ENCODE measurements around the gene GDPD2. TPM values are rescaled to one million over a fixed set of nuclear protein-coding genes. Genes with fewer than 3 reads are reported as not detected.
"Not testable (repeated sequence)": the region's sequence is repeated elsewhere in the genome, so short reads cannot be mapped to it uniquely, and the experiment has no call there.

GDPD2 gene, protein sequence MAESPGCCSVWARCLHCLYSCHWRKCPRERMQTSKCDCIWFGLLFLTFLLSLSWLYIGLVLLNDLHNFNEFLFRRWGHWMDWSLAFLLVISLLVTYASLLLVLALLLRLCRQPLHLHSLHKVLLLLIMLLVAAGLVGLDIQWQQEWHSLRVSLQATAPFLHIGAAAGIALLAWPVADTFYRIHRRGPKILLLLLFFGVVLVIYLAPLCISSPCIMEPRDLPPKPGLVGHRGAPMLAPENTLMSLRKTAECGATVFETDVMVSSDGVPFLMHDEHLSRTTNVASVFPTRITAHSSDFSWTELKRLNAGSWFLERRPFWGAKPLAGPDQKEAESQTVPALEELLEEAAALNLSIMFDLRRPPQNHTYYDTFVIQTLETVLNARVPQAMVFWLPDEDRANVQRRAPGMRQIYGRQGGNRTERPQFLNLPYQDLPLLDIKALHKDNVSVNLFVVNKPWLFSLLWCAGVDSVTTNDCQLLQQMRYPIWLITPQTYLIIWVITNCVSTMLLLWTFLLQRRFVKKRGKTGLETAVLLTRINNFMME
- under 1 TPM in 2 of 4 donors, not detected in 2; 0.21 to 0.30 TPM for total RNA-seq

DNA sequence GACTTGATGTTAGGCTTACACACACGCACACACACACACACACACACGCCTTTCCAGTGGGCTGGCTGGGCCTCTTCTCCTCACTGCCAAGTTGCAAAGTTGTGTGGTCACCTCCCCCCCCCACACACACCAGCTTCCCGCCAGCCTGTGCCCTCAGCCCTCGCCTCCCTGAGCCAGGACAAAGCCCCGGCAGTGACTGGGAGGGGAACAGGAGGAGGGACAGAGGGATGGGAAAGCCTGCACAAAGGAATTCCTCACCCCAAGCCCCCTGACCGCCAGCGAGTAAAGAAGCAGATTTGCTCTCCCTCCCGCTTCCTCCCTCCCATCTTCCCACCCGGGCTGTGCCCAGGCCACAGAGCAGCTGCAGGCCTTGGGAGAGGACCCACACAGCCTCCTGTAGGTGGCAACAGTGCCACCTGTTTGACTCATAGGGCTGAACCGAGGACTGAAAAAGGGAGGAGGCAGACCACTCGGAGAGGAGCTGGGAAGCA lies at the start of gene GDPD2:
Gene GDPD2 (plus strand): TSS at position 464 of the 491 bp plus-strand sequence. CDS start 1,671 bp downstream, outside the sequence.
- Histone ChIP-seq H3K4me3 (no peak within 1 kb of the TSS), H3K27me3 (peaks cover 0 to 26% of the 10 kb centered on the region in 2 donors), H3K9me3 (no peaks in the 10 kb centered on the region), H3K27ac (no peak within 1 kb of the TSS), H3K36me3 (no peaks in the 10 kb centered on the region), H3K4me1 (no peaks in the 10 kb centered on the region)
- 4 to 34% methylated on average over 9 to 11 of the region's 11 CpGs for WGBS, 2 donors
- DNase-seq (ENCODE audit: low spot score in 2 of 2) = no peak
- TF ChIP-seq CTCF (IDR thresholded peaks at IDR 0.05) (no peak), POLR2A (IDR thresholded peaks at IDR 0.05) (no peak), EP300 (IDR thresholded peaks at IDR 0.05) (no peak)

- Histone ChIP-seq H3K9me3 (no peaks in the 10 kb centered on the region), H3K4me1 (no peaks in the 10 kb centered on the region), H3K27me3 (no peaks in the 10 kb centered on the region), H3K36me3 (no peaks in the 10 kb centered on the region), H3K27ac (no peak overlapping the region), H3K4me3 (no peak overlapping the region)
- TF ChIP-seq CTCF (IDR thresholded peaks at IDR 0.05) (no peak), EP300 (IDR thresholded peaks at IDR 0.05) (no peak), POLR2A (IDR thresholded peaks at IDR 0.05) (no peak)
- 71 to 82% methylated on average over 2 of the region's 2 CpGs for WGBS, 2 donors
- DNase-seq (ENCODE audit: low spot score in 2 of 2) = no peak
Measured at GRCh38 chrX:70386235-70386634, 36.9 kb upstream of the GDPD2 start.

GRCh38 chrX:70398899-70399298 lies 24.2 kb upstream of the GDPD2 start:
- no peak overlapping the region for H3K4me3 ChIP-seq
- 51 to 69% methylated on average over 4 of the region's 4 CpGs for WGBS, 2 donors
- no peaks in the 10 kb centered on the region for H3K36me3 ChIP-seq
- no peaks in the 10 kb centered on the region for H3K4me1 ChIP-seq
- H3K27me3 ChIP-seq = no peaks in the 10 kb centered on the region
- H3K27ac ChIP-seq = no peak overlapping the region
- no peaks in the 10 kb centered on the region for H3K9me3 ChIP-seq
- DNase-seq (ENCODE audit: low spot score in 2 of 2) = no peak
- TF ChIP-seq POLR2A (IDR thresholded peaks at IDR 0.05) = no peak
- no peak for TF ChIP-seq CTCF (IDR thresholded peaks at IDR 0.05)
- no peak for TF ChIP-seq EP300 (IDR thresholded peaks at IDR 0.05)

DNA sequence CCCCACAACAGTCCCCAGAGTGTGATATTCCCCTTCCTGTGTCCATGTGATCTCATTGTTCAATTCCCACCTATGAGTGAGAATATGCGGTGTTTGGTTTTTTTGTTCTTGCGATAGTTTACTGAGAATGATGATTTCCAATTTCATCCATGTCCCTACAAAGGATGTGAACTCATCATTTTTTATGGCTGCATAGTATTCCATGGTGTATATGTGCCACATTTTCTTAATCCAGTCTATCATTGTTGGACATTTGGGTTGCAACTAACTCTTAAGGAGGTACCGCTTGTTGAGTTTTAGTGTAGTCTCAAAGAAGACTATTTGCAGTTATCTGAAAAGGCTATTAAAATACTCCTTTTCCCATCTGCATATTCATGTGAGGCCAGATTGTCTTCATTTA lies 22.9 kb upstream of the GDPD2 start:
- H3K27ac ChIP-seq; H3K4me3 ChIP-seq; H3K27me3 ChIP-seq; H3K9me3 ChIP-seq; H3K36me3 ChIP-seq; H3K4me1 ChIP-seq; DNase-seq (ENCODE audit: low spot score in 2 of 2): not testable (repeated sequence)
- WGBS, 2 donors = 99 to 100% methylated on average over 1 to 3 of the region's 3 CpGs

- H3K4me1 ChIP-seq = no peaks in the 10 kb centered on the region
- TF ChIP-seq EP300 (IDR thresholded peaks at IDR 0.05) = no peak
- TF ChIP-seq CTCF (IDR thresholded peaks at IDR 0.05) = no peak
- no peak for TF ChIP-seq POLR2A (IDR thresholded peaks at IDR 0.05)
- no peak overlapping the region for H3K27ac ChIP-seq
- DNase-seq (ENCODE audit: low spot score in 2 of 2) = no peak
- H3K4me3 ChIP-seq = no peak overlapping the region
- WGBS, 2 donors = 68 to 82% methylated on average over 2 of the region's 2 CpGs
- no peaks in the 10 kb centered on the region for H3K27me3 ChIP-seq
- no peaks in the 10 kb centered on the region for H3K36me3 ChIP-seq
- no peaks in the 10 kb centered on the region for H3K9me3 ChIP-seq
Measured at GRCh38 chrX:70402721-70403120, 20.4 kb upstream of the GDPD2 start.
